ENCODE measurements around the gene ITIH6.
"Not testable (repeated sequence)": the region's sequence is repeated elsewhere in the genome, so short reads cannot be mapped to it uniquely, and the experiment has no call there.

ITIH6 gene

GRCh38 chrX:54798137-54798536, at the start of gene ITIH6:
TSS of gene ITIH6 (minus strand) at chrX:54798255. CDS start at chrX:54798210, 45 bp downstream.
- DNase-seq = no peak

GRCh38 chrX:54847700-54848099, 49.6 kb upstream of the ITIH6 start:
- not testable (repeated sequence) for DNase-seq

GRCh38 chrX:54843050-54843449, 45.0 kb upstream of the ITIH6 start:
- no peak for DNase-seq

GRCh38 chrX:54842607-54843006, 44.6 kb upstream of the ITIH6 start:
- DNase-seq = no peak

- not testable (repeated sequence) for DNase-seq
Observed at GRCh38 chrX:54841184-54841874, 43.3 kb upstream of the ITIH6 start.

GRCh38 chrX:54838583-54838982, 40.5 kb upstream of the ITIH6 start:
- DNase-seq = no peak

GRCh38 chrX:54826598-54826997, 28.5 kb upstream of the ITIH6 start:
- no peak for DNase-seq

GRCh38 chrX:54825716-54826438, 27.8 kb upstream of the ITIH6 start:
- no peak for DNase-seq

GRCh38 chrX:54824722-54825121, 26.7 kb upstream of the ITIH6 start:
- DNase-seq = no peak

GRCh38 chrX:54824195-54824594, 26.1 kb upstream of the ITIH6 start:
- no peak for DNase-seq

GRCh38 chrX:54821310-54821709, 23.3 kb upstream of the ITIH6 start:
- DNase-seq = no peak

- no peak for DNase-seq
Observed at GRCh38 chrX:54820737-54821136, 22.7 kb upstream of the ITIH6 start.

GRCh38 chrX:54819201-54819600, 21.1 kb upstream of the ITIH6 start:
- DNase-seq = no peak

GRCh38 chrX:54818221-54818620, 20.2 kb upstream of the ITIH6 start:
- DNase-seq = no peak

GRCh38 chrX:54817220-54817820, 19.3 kb upstream of the ITIH6 start:
- no peak for DNase-seq

- no peak for DNase-seq
Observed at GRCh38 chrX:54812306-54812705, 14.3 kb upstream of the ITIH6 start.

- DNase-seq = no peak
Observed at GRCh38 chrX:54811301-54811885, 13.3 kb upstream of the ITIH6 start.

GRCh38 chrX:54810532-54810931, 12.5 kb upstream of the ITIH6 start:
- DNase-seq = no peak

GRCh38 chrX:54808605-54809483, 10.8 kb upstream of the ITIH6 start:
- peak; percentile 86 for DNase-seq

- no peak for DNase-seq
Observed at GRCh38 chrX:54808109-54808604, 10.1 kb upstream of the ITIH6 start.

GRCh38 chrX:54807524-54808108, 9.6 kb upstream of the ITIH6 start, which contains the start of gene MAGED2:
TSS of gene MAGED2 (plus strand) at chrX:54807745. CDS start at chrX:54809332, 1,587 bp downstream.
- no peak for DNase-seq

GRCh38 chrX:54799046-54799445, 991 bp upstream of the ITIH6 start:
- no peak for DNase-seq

Measured in NCI-H526 treated with DMSO at 0.1 percent for 48 hours (cell line).